Stimulated activated CD4-positive, alpha-beta T cell treated with anti-CD3 and anti-CD28 coated beads, Interleukin-4, amount 100 ng/mL, for 4 hours (primary cell): ENCODE data around the gene MAN2C1.
"Not testable (repeated sequence)": the region's sequence is repeated elsewhere in the genome, so short reads cannot be mapped to it uniquely, and the experiment has no call there.

Experiments
- DNase-seq, 2 experiments: peaks; one replicate each; pipeline ENCODE4 v3.0.0-alpha.2; 2020

Gene MAN2C1

GRCh38 chr15:75342221-75342620 lies 26.2 kb downstream of the MAN2C1 start:
- no peak for DNase-seq

- no peak for DNase-seq
Observed at GRCh38 chr15:75339531-75340240, 28.7 kb downstream of the MAN2C1 start.

- no peak for DNase-seq
Observed at GRCh38 chr15:75338661-75339240, 29.7 kb downstream of the MAN2C1 start.

- peak; percentile 61 to 82 for DNase-seq
Observed at GRCh38 chr15:75335705-75336355, 32.6 kb downstream of the MAN2C1 start, which contains the start of gene COMMD4. Gene COMMD4, plus strand, starts transcription at chr15:75336063. Its CDS starts 27 bp downstream, at chr15:75336090.

- DNase-seq = no peak
Observed at GRCh38 chr15:75335313-75335704, 33.1 kb downstream of the MAN2C1 start.

- not testable (repeated sequence) for DNase-seq
Observed at GRCh38 chr15:75333654-75334419, 34.6 kb downstream of the MAN2C1 start.

- not testable (repeated sequence) for DNase-seq
Observed at GRCh38 chr15:75332093-75332492, 36.3 kb downstream of the MAN2C1 start.

GRCh38 chr15:75329571-75329970 lies 38.8 kb downstream of the MAN2C1 start:
- no peak for DNase-seq

- DNase-seq = no peak
Observed at GRCh38 chr15:75328493-75329314, 39.7 kb downstream of the MAN2C1 start.

GRCh38 chr15:75327491-75327890 lies 40.9 kb downstream of the MAN2C1 start:
- DNase-seq = no peak

GRCh38 chr15:75327005-75327404 lies 41.4 kb downstream of the MAN2C1 start:
- DNase-seq = no peak

- no peak for DNase-seq
Observed at GRCh38 chr15:75325922-75326321, 42.5 kb downstream of the MAN2C1 start.

- DNase-seq = no peak
Observed at GRCh38 chr15:75321711-75322110, 46.7 kb downstream of the MAN2C1 start.

GRCh38 chr15:75319231-75319897 lies 49.0 kb downstream of the MAN2C1 start:
- DNase-seq = not testable (repeated sequence)

GRCh38 chr15:75314552-75315290 lies 53.7 kb downstream of the MAN2C1 start:
- DNase-seq = no peak

- no peak for DNase-seq
Observed at GRCh38 chr15:75313116-75313845, 55.1 kb downstream of the MAN2C1 start.

GRCh38 chr15:75312548-75312947 lies 55.9 kb downstream of the MAN2C1 start:
- DNase-seq = not testable (repeated sequence)

- no peak for DNase-seq
Observed at GRCh38 chr15:75309711-75310110, 58.7 kb downstream of the MAN2C1 start.

GRCh38 chr15:75307778-75308390 lies 60.5 kb downstream of the MAN2C1 start:
- DNase-seq = no peak

GRCh38 chr15:75306188-75306587 lies 62.2 kb downstream of the MAN2C1 start:
- DNase-seq = no peak
